UCSD-AML1 (cell line): ENCODE results near the gene FNBP1.

Source experiments
- DNase-seq: peaks from one replicate; lab custom pipeline; 2025; ENCODE audit not compliant: unreplicated experiment; lab: John Stamatoyannopoulos, UW

The FNBP1 gene

GRCh38 chr9:130049431-130050210 lies 6.6 kb upstream of the FNBP1 start:
- DNase-seq = no peak

GRCh38 chr9:130045725-130046450 lies 2.9 kb upstream of the FNBP1 start:
- DNase-seq = no peak

- DNase-seq = no peak
These were observed 950 bp upstream of the FNBP1 start for GRCh38 chr9:130043654-130044623.

GRCh38 chr9:130042406-130042884 lies 544 bp downstream of the FNBP1 start:
- no peak for DNase-seq

- DNase-seq = peak; percentile 48
These were observed 1.2 kb downstream of the FNBP1 start for GRCh38 chr9:130041648-130042405.

GRCh38 chr9:130040984-130041647 lies 1.9 kb downstream of the FNBP1 start:
- no peak for DNase-seq

- no peak for DNase-seq
These were observed 3.4 kb downstream of the FNBP1 start for GRCh38 chr9:130039528-130040147.

- DNase-seq = no peak
These were observed 6.9 kb downstream of the FNBP1 start for GRCh38 chr9:130036099-130036498.

GRCh38 chr9:130034570-130034969 lies 8.4 kb downstream of the FNBP1 start:
- DNase-seq = no peak

- no peak for DNase-seq
These were observed 12.3 kb downstream of the FNBP1 start for GRCh38 chr9:130030651-130031127.

- no peak for DNase-seq
These were observed 13.6 kb downstream of the FNBP1 start for GRCh38 chr9:130029223-130029973.

- no peak for DNase-seq
These were observed 14.3 kb downstream of the FNBP1 start for GRCh38 chr9:130028493-130029222.

- DNase-seq = no peak
These were observed 15.2 kb downstream of the FNBP1 start for GRCh38 chr9:130027533-130028365.

GRCh38 chr9:130026583-130027340 lies 16.2 kb downstream of the FNBP1 start:
- DNase-seq = no peak

GRCh38 chr9:130024597-130024994 lies 18.4 kb downstream of the FNBP1 start:
- DNase-seq = no peak

GRCh38 chr9:130023994-130024596 lies 18.9 kb downstream of the FNBP1 start:
- DNase-seq = no peak
